GM21367 (cell line): ENCODE measurements around the gene FRMD4A.
"Not testable (repeated sequence)": the region's sequence is repeated elsewhere in the genome, so short reads cannot be mapped to it uniquely, and the experiment has no call there.

ENCODE experiments used
- ATAC-seq: cut with Tn5 transposase; IDR thresholded peaks from one replicate; pipeline ENCODE4 v1.9.1; 2021; ENCODE audit not compliant: unreplicated experiment

Gene FRMD4A

DNA sequence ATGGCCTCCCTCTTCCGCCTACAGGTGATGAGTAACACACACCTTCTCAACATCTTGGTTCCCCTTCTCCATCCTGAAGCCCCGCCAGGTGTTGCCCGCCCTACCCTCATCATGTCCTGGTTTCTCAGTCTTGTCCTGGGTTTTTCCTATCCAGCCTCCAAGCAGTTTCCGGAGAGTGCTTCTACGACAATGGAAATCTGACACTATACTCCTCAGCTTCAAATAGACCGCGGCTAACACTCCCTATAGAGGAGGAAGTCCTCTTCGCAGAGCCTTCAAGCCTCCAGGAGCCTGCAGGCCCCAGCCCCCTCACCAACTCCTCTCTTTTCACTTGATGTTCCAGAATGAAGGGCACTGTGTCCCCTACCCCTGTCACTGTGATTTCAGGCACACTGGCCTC lies 596.6 kb downstream of the FRMD4A start:
- no peak for ATAC-seq

DNA sequence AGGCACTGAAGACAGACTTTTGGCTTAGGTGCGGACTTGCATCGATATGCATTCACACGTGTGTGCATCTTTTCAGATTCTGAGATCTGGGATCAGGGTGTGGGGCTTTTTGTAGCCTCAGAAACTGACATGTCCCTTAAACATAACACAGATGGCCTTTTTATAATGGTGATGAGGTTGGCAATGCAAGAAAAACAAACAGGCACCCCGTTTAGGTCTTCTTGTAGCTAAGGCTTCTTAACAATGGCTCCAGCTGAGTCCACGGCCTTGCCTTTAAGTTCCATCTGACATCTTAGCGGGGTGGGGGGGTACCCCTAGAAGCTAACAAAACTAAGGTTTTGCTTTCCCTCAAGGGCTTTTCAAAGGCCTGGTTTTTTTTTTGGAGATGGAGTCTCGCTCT lies 597.7 kb downstream of the FRMD4A start:
- ATAC-seq, result no peak

DNA sequence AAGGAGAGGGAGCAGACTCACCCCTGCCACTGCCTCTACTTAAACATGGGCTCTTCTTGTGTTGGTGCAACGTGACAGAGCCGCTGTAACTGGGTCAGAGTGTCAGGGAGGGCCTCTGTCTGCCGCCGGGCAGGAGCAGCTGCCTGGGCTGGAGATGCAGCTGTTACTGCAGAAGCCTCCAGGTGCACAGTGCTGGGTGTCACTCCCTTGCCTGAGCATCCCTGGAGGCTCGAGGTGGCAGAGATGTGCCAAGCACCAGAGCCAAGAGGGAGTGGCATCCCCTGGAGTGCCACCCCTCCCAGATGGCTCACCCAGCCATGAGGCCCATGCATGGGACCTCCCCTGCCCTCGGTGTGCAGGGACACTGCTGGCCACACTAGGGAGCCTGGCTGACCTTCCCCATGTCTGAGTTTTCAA lies 598.3 kb downstream of the FRMD4A start:
- no peak for ATAC-seq

DNA sequence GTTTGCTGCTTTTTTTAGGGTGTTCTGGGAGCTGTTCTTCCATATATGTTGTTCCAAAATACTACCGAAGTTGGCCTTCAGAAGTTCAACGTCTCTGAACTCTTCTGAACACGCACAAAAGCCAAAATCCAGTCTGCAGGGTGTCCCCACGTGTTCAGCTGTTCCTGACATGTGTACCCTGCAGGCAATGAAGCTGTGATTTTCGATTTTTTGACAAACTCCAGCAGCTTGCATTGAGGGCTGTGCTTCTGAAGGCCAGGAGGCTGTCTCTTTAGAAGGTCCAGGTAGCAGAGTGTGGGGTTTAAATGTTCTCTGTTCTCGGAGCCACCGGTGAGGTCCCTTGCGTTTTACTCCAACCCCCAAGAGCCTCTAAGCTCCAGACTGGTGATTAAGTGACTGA lies 598.9 kb downstream of the FRMD4A start:
- no peak for ATAC-seq

DNA sequence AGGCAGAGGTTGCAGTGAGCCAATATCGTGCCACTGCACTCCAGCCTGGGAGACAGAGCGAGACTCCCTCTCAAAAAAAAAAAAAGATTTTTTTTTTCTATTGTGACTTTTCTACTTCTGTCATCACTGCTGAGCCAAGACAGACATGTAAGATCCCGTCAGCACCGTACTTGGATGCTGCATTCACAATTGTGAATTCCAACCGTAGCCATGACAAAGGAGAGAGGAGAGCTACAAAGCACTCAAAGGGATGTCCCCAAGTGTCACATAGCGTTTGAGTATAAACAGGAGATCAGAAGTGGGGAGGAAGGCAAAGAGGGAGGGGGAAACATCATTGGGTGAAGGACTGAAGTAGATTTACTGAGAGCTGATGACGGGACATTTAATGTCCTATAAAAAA lies 599.8 kb downstream of the FRMD4A start:
- no peak for ATAC-seq

DNA sequence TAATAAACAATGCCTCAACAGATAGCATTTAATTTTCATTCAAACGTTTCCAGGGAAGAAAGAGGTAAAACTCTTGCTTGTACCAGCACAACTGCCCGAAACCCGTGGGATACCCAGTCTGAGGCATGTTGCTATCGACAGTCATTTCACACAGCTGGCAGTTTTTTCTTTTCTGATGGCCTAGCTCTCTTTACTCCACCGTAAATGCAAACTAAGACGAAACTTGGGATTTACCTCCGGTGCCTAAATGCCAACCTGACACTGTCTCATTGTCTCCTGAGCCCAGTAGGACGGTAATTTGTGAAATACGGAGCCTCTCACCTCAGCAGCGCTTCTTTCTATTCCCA lies 600.4 kb downstream of the FRMD4A start:
- ATAC-seq, result no peak

DNA sequence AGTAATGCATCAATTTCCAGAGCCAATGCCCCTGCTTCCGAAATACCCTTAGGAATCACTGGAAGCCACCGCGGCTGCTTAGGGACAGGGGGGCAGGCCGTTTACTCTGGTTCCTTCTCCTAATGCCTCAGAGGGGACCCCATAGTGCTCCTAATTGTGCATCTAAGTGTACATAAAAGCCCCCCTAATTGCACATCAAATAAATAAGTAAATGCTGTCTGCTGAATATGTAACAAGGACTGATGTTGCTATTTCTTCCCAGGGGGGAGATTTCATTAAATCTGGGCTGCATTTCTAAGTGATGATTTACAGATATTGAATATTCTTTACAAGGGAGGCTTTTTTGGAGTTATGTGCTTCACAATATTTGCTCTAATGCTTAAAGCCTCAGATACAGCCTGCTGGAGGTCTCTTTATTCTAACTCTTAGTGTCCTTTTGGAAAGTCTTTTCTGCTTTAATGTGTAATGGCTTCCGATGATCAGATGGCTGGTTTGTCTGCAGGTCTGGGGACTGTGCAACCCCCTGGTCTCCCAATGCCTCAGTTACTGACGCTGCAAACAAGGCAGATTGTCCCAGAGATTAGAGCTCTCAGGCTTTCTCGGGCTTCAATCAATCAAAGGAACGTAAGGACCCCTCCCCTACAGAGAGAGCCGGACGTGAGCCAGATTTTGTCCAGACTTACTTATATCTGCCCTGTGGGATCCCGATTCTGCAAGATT lies 601.0 kb downstream of the FRMD4A start:
- ATAC-seq, result no peak

DNA sequence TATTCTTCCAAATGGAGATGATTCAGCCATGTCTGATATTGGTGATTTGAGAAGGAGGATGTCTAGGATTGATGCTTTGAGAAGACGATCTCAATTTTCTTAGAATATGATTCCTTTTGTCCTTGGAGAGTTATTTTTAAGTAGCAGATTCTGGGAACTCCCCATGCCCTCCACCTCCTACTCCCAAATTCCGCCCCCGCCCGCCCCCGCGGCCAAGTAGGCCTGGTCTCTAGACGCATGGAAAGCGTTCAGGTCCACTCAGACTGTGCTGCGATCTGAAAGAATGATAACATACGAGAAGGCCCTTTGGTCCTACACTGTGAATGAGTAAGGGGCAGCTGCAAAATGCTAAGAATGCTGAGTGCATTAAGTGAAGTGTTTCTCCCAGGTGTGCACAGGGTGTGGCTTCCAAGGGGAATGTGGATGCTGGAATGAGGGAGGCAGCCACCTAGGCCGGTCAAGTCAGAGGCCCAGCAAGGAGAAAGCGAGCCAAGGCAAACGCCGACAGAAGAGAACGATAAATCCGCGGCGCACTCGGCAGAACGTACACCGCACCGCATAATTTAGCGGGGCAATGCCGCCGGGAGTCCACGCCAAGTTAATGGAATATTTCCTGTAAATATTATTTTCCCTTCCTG lies 601.7 kb downstream of the FRMD4A start:
- ATAC-seq, result no peak

DNA sequence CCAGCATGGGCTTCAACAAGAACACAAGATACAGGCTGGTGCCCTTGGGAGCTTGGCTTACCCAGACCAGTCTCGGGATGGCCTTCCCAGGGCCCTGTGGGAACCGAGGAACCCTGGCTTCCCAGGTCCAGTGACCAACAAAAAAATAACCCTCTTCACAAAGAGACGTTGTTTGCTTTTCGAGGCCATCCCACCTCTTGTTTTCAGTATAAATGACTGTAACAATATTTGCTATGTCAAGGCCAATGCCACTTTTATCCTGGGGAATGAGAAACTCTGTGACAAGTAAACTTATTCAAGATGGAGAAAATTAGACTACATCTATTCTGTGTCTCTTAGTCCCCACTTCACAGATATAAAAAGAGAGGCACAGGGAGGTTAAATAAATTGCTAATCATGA lies 605.1 kb downstream of the FRMD4A start:
- no peak for ATAC-seq

DNA sequence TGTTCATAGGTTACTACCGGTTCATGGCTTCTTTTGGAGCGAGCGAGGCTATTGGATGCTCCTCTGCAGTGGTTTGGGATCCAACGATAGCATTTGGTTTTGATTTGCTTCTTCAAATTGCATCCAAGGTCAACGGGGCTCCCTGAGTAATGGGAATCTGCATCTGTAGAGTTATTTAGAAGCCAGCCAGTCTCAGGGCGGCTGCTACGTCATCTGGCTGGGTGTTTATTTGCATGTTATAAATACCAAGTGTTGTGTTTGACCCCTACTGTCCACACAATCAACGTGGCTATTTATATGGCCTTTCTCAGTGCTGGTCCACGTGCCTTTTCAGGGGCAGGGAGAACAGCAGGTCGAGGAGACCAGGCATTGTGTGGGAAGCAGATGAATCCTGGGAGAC lies 606.2 kb downstream of the FRMD4A start:
- ATAC-seq, result no peak

DNA sequence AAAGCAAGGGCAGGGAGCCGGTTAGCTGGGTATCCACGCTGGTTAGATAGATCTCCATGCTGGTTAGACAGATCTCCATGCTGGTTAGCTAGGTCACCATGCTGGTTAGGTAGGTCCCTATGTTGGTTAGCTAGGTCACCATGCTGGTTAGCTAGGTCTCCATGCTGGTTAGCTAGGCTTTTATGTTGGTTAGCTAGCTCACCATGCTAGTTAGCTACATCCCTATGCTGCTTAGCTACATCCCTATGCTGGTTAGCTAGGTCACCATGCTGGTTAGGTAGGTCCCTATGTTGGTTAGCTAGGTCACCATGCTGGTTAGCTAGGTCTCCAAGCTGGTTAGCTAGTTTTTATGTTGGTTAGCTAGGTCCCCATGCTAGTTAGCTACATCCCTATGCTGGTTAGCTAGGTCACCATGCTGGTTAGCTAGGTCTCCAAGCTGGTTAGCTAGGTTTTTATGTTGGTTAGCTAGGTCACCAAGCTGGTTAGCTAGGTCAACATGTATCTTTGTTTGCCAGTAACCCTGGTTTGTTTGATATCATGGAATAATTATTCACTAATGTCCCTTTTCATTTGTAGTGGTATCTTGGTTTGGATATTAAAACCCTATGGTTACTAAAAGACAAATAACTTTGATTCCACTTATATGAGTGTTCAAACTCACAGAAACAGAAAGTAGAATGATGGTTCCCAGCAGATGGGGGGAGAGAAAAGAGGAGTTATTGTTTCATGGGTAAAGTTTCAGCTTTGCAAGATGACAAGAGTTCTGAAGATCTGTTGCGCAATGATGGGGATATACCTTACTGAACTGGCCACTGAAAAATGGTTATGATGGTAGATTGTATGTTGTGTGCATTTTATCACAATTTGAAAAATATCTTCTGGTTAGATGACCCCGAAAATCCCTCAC lies 607.7 kb downstream of the FRMD4A start:
- no peak for ATAC-seq

DNA sequence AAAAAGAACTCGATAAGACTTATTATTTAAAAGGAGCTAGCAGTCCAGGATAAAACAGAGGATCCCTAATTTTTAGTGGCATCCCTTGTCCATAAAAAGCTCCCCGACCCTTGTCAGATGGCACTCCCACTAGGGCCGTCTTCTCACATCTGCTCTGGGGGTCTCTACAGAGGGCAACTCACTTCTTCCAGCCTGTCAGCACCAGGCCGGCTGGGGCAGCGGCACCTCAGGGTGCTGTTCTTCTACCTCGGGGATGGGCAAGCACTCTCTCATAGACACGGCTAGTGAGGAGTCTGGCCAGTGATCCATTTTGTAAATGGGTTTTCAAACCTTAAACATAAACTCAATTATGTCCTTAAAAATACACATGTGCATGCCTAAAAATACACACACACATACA lies 609.2 kb downstream of the FRMD4A start:
- no peak for ATAC-seq

DNA sequence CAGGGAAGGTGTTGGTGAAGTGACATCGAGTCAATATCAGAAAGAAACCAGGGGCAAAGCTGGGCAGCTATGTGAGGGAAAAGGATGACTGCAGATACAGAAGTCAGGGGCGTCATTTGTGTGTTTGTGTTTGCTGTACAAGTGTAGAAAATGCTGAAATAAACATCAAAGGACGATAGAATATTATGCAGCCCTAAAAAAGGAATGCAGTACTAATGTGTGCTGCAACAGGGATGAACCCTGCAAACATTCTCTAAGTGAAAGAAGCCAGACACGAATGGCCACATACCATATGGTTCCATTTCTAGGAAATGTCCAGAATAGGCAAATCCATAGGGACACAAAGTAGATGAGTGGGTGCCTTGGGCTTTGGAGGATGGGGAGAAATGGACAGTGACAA lies 610.0 kb downstream of the FRMD4A start:
- ATAC-seq, result no peak

DNA sequence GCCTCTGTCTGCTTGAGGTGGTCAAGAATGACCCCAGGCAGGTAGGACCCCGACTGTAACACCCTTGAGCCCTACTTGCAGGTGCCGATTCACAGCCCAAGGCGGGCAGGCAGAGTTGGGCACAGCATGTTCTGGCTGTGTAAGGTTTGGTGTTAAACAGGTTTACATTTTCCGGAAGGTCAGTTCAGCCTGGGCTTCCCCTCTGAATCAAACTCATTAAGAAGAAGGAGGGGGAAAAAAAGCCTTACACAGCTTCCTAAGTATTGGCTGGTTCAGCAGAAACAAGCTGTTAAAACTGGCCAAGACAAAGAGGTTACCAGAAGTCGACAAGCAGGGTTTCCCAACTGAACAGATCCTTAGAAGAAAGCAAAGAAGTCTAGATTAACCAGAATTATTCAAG lies 611.3 kb downstream of the FRMD4A start:
- no peak for ATAC-seq

DNA sequence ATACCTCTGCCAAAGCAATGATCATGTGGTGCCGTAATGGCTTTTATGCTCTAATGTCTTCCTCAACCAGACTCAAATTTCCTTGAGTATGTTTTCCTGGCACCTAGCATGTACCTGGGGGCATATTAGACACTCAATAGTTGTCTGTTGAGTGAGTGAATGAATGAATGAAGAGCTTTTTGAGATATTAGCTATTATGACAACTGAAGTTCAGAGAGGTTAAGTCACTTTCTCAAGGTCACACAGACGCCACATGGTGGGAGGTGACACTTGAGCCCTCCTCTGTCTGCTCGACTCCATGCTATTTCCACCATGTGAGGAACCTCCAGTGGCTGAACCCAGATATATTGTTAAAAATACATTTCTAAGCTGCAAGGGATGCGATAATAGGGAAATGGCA lies 611.9 kb downstream of the FRMD4A start:
- ATAC-seq, result no peak

DNA sequence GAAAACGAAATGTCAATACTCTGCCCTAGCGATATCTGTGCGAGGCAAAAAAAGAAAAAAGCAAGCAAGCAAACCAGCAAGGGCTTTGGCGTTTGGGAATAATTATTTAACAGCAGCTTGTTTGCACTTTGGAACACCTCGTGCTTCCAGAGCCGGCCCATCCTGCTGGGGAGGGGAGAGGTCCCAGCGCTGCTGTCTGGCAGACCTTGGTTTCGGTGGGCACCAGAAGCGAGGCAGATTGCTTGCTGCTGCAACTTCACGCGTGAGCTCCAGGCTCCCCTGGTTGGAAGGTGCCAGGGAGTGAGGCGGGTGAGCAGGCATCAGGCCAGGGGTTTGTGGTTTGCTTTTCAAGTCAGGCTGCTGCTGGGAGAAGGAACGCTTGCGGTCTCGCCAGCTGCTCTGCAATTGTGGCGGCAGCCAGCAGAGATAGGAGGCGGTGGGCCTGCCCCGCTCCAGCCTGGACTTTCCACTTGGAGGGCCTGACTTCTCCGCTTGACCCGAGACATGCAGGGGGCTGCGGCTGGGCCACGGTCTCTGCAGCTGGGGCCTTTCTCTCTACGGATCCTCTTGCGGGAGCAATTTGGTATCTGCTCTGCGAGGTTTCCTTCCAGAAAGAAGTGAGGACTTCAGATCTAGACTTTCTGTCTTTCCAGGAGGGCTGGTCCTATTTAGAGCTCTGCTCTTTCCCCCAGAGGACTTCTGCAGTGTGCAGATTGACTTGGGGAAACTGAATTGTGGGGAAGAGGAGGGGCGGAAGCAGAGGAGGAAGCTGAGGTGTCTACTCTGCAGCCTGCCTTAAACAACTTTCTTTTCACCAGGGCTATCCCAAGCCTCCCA lies 612.6 kb downstream of the FRMD4A start:
- no peak for ATAC-seq

DNA sequence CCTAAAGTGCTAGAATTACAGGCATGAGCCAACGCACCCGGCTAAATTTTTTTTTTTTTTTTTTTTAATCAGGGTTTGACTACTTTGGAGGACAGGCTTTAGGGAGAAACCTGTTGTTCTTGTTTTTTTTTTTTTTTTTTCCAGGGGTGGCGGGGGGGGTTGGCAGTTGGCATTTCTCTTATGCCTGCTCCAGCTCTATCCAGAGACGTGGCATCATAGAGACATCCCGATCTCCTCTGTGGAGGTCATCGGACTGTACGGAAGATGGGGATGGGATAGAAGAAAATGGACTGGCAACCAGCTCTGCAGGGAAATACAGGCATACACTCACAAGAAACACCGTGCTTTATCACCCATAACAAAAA lies 613.2 kb downstream of the FRMD4A start:
- no peak for ATAC-seq

DNA sequence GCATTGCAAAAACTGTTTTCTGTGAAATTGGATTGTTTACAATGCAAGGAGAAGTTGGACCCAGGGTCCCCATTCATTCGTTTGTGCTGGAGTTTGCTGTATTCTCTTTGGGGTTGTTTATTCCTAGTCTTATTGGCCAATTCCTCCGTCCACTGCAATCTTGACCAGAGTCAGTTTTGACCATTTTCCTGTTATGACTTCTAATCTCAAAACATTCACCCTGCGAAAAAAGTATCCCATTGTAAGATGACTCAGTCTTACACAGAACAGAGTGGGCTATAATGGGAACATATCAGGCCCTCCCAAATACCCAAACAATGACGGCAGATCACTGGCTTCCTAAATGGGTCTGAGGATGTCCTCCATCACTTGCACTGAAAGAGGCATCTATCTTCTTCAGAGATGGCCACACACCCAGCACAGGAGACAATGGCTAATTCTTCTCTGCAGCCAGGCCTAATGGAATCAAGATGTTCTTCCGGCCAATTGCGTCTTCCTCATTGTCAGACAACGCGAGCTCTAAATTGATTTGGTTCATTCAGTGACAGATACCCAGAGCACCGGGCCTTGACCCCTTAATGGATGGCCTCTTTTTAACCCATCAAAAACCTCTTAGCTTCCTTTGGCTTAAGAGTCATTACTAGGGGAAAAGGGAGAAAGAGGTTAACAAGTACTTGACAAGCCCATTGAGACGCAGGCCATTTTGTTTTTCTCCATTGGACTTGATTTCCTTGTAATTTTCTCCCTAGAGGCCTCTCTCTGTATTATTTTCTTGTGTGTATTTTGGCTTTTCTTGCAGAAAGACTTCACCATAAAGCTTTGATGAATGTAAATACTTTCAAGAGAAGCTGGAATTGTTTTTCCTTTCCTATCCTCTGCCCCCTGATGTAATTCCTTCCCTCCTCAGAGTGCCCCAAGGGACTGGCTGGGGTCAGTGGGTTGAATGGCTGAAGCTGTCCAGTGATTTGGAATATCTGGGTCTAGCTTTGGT lies 614.3 kb downstream of the FRMD4A start:
- no peak for ATAC-seq

DNA sequence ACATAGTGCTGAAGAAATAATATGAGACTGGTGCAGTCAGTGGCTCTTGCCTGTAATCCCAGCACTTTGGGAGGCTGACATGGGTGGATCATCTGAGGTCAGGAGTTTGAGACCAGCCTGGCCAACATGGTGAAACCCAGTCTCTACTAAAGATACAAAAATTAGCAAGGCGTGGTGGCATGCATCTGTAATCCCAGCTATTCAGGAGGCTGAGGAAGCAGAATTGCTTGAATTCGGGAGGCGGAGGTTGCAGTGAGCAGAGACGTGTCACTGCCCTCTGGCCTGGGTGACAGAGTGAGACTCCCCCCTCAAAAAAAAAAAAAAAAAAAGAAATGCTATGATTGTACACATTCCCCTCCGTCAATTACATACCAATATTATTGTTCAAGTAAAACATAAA lies 615.1 kb downstream of the FRMD4A start:
- ATAC-seq, result not testable (repeated sequence)

DNA sequence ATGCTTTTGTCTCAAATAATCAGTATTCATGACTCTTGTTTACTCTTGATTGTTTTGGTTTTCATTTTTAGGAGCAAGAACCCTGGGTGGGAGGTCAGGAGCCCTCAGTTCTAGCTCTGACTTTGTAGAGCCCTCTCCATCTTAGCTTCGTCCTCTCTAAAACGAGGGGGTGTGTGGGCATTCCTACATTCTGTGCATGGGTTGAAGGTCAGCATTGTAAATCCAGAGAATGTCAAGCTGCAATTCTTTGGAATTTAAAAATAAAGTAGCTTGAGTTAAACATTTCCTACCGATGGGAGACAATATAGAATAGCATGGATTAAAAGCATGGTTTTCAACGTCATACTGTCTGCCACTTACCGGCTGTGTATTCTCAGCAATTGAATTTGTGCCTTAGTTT lies 615.6 kb downstream of the FRMD4A start:
- no peak for ATAC-seq
